Aorta (tissue), 5 donors: ENCODE data around the gene ALDH2. TPM values are rescaled to one million over a fixed set of nuclear protein-coding genes. Genes with fewer than 3 reads are reported as not detected.

ENCODE experiments used
- ATAC-seq: fragments of 200-7000 bp; cut with Tn5 transposase; one replicate; pipeline ENCODE4 v1.9.1; 2022; ENCODE audit warnings: moderate library complexity; ENCODE audit not compliant: low FRiP score
- DNase-seq, 2 donors: peaks; one replicate each; pipeline ENCODE4 v3.0.0-alpha.2; 2020
- H3K27ac ChIP-seq, 2 donors: one replicate each; pipeline ENCODE4 v1.5.1; 2013; ENCODE audit warnings: low read length in 2 of 2, mild to moderate bottlenecking in 2 of 2, moderate library complexity in 2 of 2, control low read depth in 1 of 2, inconsistent platforms in 1 of 2, low read depth in 1 of 2
- H3K27me3 ChIP-seq, 2 donors: one replicate each; pipeline ENCODE4 v1.6.1; 2013; ENCODE audit warnings: control low read depth in 1 of 2, low read length in 1 of 2, mild to moderate bottlenecking in 1 of 2, moderate library complexity in 1 of 2; ENCODE audit not compliant: insufficient read depth in 2 of 2, control insufficient read depth in 1 of 2
- H3K36me3 ChIP-seq, 2 donors: one replicate each; pipeline ENCODE4 v1.6.1; 2013; ENCODE audit warnings: control low read depth in 1 of 2, low read length in 1 of 2, mild to moderate bottlenecking in 1 of 2; ENCODE audit not compliant: insufficient read depth in 2 of 2, control insufficient read depth in 1 of 2
- H3K4me1 ChIP-seq, 2 donors: one replicate each; pipeline ENCODE4 v1.6.1; 2013; ENCODE audit warnings: low read length in 2 of 2, control low read depth in 1 of 2, mild to moderate bottlenecking in 1 of 2, moderate library complexity in 1 of 2; ENCODE audit not compliant: insufficient read depth in 2 of 2, control insufficient read depth in 1 of 2
- H3K4me3 ChIP-seq, 2 donors: one replicate each; pipeline ENCODE4 v1.5.1; 2013; ENCODE audit warnings: low read length in 2 of 2, control low read depth in 1 of 2, mild to moderate bottlenecking in 1 of 2
- H3K9me3 ChIP-seq: one replicate; pipeline ENCODE4 v1.6.1; 2013; ENCODE audit warnings: mild to moderate bottlenecking, low read length; ENCODE audit not compliant: control insufficient read depth
- WGBS, 2 donors: extraction: QIAGEN DNeasy Blood & Tissue Kit; methylation state at CpG; one replicate each; pipeline ENCODE4 v1.1.7; 2013; 5-methylcytosine and 5-hydroxymethylcytosine counted together
- intact Hi-C, 2 donors: fragments of 100-400 bp; cut with DNase I; formaldehyde crosslinking; loops; one replicate each; pipeline versions ENCODE4 v1.14.2 to v1.15.0; 2022
- polyA plus RNA-seq, 2 donors: library from polyadenylated mRNA; stranded (reverse); fragments of 200-250 nt; gene quantifications; one replicate each; pipeline ENCODE4 v1.2.3, GENCODE V29; 2013
- total RNA-seq, 2 donors: library from RNA; stranded (reverse); fragmentation: NEBNext Ultra II Directional; extraction: Animal tissue kit (Norgen Biotek cat#: 25700); gene quantifications; one replicate each; pipeline ENCODE4 v1.2.1, GENCODE V29; 2021
- donor health status: healthy with polysubstance abuse.
- donor health status: Bipolar disorder and iron deficiency.
- donor health status: DM: no; HTN: no; CAD: no.
- donor health status: DM: no; HTN: no; CAD: no.
- donor health status: DM: yes; HTN: yes; CAD: no.

ALDH2 gene
- total and polyA plus RNA-seq, 4 donors: 91.2 to 135 (median 124) TPM

GRCh38 chr12:111838353-111838752 is 71.6 kb downstream of the ALDH2 start:
- no peak for DNase-seq
- Histone ChIP-seq H3K27me3 (no peaks in the 10 kb centered on the region), H3K9me3 (no peaks in the 10 kb centered on the region), H3K27ac (no peak overlapping the region), H3K4me1 (no peaks in the 10 kb centered on the region), H3K36me3 (no peaks in the 10 kb centered on the region), H3K4me3 (no peak overlapping the region)
- intact Hi-C loops: no loop called here
- WGBS, 2 donors: 89 to 91% methylated on average over 3 of the region's 3 CpGs
- ATAC-seq: no peak

DNA sequence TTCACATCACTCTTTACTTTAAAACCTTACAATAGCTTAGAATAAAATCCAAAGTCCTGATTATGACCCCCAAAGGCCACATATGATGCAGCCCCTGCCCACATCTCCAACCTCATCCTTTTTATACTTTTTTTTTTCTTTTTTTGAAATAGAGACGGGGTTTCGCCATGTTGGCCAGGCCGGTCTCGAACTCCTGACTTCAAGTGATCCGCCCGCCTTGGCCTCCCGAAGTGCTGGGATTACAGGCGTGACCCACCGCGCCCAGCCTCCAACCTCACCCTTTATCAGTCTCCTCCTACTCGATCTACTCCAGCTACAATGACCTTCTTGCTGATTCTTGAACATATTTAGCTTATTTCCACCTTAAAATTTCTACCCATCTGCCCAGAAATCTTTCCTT is 74.1 kb downstream of the ALDH2 start:
- Histone ChIP-seq H3K4me1 (no peaks in the 10 kb centered on the region), H3K27me3 (no peaks in the 10 kb centered on the region), H3K36me3 (no peaks in the 10 kb centered on the region), H3K9me3 (no peaks in the 10 kb centered on the region), H3K4me3 (peak overlapping the region; percentile 85 to 92), H3K27ac (peak overlapping the region in 1 of 2 donors; percentile 18)
- intact Hi-C loops: loop anchor here in 1 of 2 donors (5.0 kb wide), 1 partner anchor 74 kb away; the partner anchor contains the start of gene ALDH2
- DNase-seq (no peak), ATAC-seq (no peak)
- 23 to 33% methylated on average over 11 of the region's 11 CpGs for WGBS, 2 donors

DNA sequence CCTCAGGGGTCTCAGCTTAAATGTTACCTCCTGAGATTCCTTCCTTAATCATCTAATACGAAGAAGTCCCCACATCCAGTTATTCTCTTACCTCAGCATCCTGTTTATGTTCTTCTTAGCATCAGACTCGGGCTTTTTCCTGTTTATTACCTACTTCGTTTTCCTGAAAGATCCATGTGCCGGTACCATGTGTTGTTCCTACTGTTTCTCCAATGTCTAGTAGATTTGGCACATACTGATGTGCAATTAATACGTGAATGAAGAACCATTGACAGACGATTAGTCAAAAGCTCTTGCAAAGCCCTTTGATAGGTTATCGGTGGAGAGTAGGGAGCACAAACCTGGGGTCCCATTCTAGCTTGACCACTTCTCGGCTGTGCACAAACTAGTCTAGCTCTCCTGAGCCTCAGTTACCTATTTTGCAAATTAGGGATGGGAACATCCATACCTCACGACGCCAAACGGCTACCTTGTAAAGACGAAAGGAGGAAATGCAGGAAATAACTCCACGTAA is 74.6 kb downstream of the ALDH2 start:
- peak; percentile 6 for ATAC-seq
- Histone ChIP-seq H3K27ac (peak overlapping the region in 1 of 2 donors; percentile 18), H3K4me1 (no peaks in the 10 kb centered on the region), H3K36me3 (no peaks in the 10 kb centered on the region), H3K4me3 (peak overlapping the region; percentile 85 to 92), H3K27me3 (no peaks in the 10 kb centered on the region), H3K9me3 (no peaks in the 10 kb centered on the region)
- DNase-seq: no peak
- WGBS, 2 donors: 0 to 1% methylated on average over 13 of the region's 13 CpGs
- intact Hi-C loops: loop anchor here in 1 of 2 donors (5.0 kb wide), 1 partner anchor 74 kb away; the partner anchor contains the start of gene ALDH2

DNA sequence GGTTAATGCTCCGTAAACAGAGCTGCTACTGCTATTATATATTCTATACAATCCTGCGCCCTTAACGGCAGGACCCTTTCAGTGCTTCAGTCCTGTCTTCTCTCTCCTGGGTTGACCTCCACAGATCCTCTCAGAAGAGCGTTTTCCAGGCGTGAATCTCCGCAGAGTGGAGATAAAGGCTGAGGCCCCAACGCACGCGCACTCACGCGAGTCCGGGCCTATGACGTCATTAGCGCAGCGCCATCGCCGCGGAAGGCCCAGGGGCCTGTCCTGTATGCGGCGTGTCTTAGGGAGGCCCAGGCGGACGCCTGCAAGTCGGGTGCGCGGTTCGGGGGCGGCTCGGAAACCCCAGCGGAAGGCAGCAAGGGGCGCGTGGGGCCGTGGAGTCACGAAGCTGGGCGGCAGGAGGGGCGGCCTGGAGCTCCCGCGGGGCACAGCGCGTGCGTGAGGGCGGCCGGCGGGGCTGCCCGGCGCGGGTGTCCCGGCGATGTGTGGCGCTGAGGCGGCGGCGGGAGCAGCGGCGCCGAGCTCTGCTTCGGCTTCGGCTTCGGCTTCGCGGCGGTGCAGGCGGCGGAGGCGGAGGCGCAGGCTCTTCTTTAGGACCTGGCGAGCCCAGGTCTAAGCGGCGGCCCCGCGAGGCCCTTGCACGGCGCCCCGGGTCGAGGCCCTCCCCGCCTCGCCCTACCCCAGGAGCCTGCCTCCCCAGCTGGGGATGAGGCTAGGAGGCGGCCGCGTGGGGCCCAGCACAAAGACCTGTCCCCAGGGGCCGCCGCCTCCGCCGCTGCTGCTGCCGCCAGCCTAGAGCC is 75.2 kb downstream of the ALDH2 start, which contains the start of gene MAPKAPK5:
TSS of gene MAPKAPK5 (plus strand) at position 479 of the 806 bp plus-strand sequence. CDS start 506 bp downstream, outside the sequence.
- DNase-seq (peak; percentile 96 to 98), ATAC-seq (peak; percentile 98)
- no peaks in the 10 kb centered on the region for H3K36me3 ChIP-seq
- no peaks in the 10 kb centered on the region for H3K27me3 ChIP-seq
- peak within 1 kb of the TSS; percentile 46 to 79 for H3K27ac ChIP-seq
- H3K9me3 ChIP-seq: no peaks in the 10 kb centered on the region
- intact Hi-C loops: loop anchor here in 1 of 2 donors (5.0 kb wide), 1 partner anchor 75 kb away; the partner anchor contains the start of gene ALDH2
- no peaks in the 10 kb centered on the region for H3K4me1 ChIP-seq
- H3K4me3 ChIP-seq: peak within 1 kb of the TSS; percentile 85 to 92
- 0% methylated on average over 40 to 84 of the region's 84 CpGs for WGBS, 2 donors

DNA sequence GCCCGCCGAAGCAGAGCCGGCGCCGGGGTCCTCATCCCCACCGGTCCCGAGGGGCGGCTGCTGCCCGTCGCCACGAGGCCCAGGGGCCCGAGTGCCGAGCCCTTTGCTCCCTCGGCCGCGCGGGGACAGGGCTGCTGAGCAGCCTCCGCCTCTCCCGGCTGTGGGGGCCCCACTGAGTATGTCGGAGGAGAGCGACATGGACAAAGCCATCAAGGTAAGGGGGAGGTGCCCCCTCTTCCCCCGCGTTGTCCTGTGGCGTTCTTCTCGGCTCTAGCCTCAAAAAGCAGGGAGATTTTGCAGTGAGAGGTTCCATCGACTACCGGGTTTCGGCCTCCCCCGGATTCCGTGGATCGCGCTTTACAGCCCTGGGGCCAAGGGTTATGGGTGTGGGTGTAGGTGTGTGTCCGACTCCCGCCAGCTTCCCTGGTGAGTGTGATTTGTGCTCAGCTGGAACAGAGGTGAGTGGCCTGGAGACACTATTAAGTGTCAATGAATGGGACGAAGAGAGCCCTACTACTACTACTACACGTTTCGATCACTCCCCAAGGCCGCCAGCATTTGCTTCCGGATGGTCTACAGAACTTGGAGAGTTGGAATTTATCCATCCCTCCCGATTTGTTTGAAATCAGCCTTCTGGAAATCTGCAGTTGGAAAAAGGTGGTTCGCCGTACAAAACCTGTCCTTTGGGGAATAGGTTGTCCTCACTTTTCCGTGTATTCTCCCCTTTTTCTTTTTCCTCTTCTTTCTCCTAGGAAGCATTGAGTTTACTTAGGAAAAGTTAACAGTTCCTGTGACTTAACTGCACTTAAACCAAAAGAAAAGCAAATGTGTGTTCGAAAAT is 76.0 kb downstream of the ALDH2 start:
- intact Hi-C loops: loop anchor here in 1 of 2 donors (5.0 kb wide), 1 partner anchor 75 kb away; the partner anchor contains the start of gene ALDH2

DNA sequence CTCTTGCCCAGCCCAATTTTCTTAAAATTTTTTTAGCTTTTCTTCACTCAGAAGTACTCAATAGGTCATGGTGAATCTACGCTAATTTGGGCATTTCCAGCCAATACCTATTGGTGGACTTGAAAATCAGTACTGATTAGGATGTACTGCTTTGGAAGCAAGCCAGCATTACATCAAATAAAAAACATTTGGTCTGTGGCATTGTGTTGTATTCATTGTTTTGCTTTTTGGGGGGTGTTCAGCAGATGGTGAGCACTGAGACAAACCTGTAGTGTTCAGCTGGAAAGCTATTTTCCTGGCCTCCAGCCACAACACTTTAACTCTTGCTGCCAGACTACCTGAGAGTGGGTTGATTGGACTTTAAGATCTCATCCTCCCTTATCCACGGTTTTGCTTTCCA is 79.3 kb downstream of the ALDH2 start:
- 77 to 80% methylated on average over 2 of the region's 2 CpGs for WGBS, 2 donors
- no peak for ATAC-seq
- intact Hi-C loops: no loop called here
- no peak overlapping the region for H3K4me3 ChIP-seq
- no peaks in the 10 kb centered on the region for H3K9me3 ChIP-seq
- DNase-seq: no peak
- no peaks in the 10 kb centered on the region for H3K27me3 ChIP-seq
- H3K4me1 ChIP-seq: no peaks in the 10 kb centered on the region
- H3K36me3 ChIP-seq: no peaks in the 10 kb centered on the region
- no peak overlapping the region for H3K27ac ChIP-seq

More for the DNA sequence above, 76.0 kb downstream of the ALDH2 start:
- Histone ChIP-seq H3K9me3 (no peaks in the 10 kb centered on the region), H3K36me3 (no peaks in the 10 kb centered on the region), H3K27me3 (no peaks in the 10 kb centered on the region), H3K4me3 (peak overlapping the region; percentile 66 to 92), H3K4me1 (no peaks in the 10 kb centered on the region), H3K27ac (peak overlapping the region in 1 of 2 donors; percentile 79)
- ATAC-seq: no peak
- DNase-seq: no peak
- WGBS, 2 donors: 1 to 2% methylated on average over 41 to 44 of the region's 44 CpGs

- DNase-seq (no peak), ATAC-seq (no peak)
- Histone ChIP-seq H3K4me1 (no peaks in the 10 kb centered on the region), H3K4me3 (no peak overlapping the region), H3K9me3 (no peaks in the 10 kb centered on the region), H3K36me3 (no peaks in the 10 kb centered on the region), H3K27ac (no peak overlapping the region), H3K27me3 (no peaks in the 10 kb centered on the region)
- 91 to 94% methylated on average over 2 of the region's 2 CpGs for WGBS, 2 donors
- intact Hi-C loops: loop anchor here in 1 of 2 donors (5.0 kb wide), 1 partner anchor 62 kb away; no protein-coding TSS in a partner anchor
These were observed 83.8 kb downstream of the ALDH2 start for GRCh38 chr12:111850526-111850925.

DNA sequence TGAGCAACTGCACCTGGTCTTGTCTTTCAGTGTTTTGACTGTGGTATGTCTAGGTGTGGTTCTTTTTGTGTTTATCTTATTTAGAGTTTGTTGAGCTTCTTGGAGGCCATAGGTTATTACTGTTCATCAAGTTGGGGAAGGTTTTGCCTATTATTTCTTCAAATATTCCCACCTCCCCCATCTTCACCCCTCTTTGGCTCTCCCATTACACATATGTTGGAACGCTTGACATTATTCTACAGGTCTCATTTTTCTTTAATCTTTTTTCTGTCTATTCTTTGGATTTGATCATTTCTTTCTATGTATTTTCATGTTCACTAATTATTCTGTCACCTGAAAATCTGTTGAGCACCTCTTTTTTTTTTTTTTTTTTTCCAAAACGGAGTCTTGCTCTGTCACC is 91.5 kb downstream of the ALDH2 start:
- H3K4me1 ChIP-seq: peaks cover 0 to 3% of the 10 kb centered on the region in 2 donors
- ATAC-seq (no peak), DNase-seq (no peak)
- WGBS, 2 donors: 97 to 98% methylated on average over 2 of the region's 2 CpGs
- no peak overlapping the region for H3K4me3 ChIP-seq
- peaks cover 0 to 2% of the 10 kb centered on the region in 2 donors for H3K36me3 ChIP-seq
- no peaks in the 10 kb centered on the region for H3K27me3 ChIP-seq
- H3K9me3 ChIP-seq: no peaks in the 10 kb centered on the region
- no peak overlapping the region for H3K27ac ChIP-seq
- intact Hi-C loops: no loop called here
